HG03442 (cell line): ENCODE results near the gene NCKAP5L.
A peak's percentile ranks its signal among the peaks of the same experiment; 100 is the strongest.
"Not testable (repeated sequence)": the region's sequence is repeated elsewhere in the genome, so short reads cannot be mapped to it uniquely, and the experiment has no call there.

Experiments
- ATAC-seq: cut with Tn5 transposase; IDR thresholded peaks from one replicate; pipeline ENCODE4 v1.9.1; 2021; ENCODE audit warnings: mild to moderate bottlenecking, moderate library complexity; ENCODE audit not compliant: unreplicated experiment

NCKAP5L gene

GRCh38 chr12:49865109-49865781, 37.0 kb upstream of the NCKAP5L start:
- ATAC-seq, result no peak

DNA sequence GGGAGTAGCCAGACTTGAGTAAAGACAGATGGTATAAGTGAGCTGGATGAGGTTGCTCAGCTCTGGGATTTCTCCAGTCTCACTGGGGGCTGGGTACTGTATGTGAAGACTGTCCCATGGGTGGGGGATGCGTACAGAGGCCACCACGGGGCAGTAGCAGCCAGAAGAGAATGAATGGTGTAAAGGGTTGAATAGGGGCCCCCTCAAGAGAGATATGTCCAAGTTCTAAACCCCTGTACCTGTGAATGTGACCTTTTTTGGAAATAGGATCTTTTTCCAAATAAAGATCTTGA, 36.5 kb upstream of the NCKAP5L start:
- ATAC-seq, result no peak

DNA sequence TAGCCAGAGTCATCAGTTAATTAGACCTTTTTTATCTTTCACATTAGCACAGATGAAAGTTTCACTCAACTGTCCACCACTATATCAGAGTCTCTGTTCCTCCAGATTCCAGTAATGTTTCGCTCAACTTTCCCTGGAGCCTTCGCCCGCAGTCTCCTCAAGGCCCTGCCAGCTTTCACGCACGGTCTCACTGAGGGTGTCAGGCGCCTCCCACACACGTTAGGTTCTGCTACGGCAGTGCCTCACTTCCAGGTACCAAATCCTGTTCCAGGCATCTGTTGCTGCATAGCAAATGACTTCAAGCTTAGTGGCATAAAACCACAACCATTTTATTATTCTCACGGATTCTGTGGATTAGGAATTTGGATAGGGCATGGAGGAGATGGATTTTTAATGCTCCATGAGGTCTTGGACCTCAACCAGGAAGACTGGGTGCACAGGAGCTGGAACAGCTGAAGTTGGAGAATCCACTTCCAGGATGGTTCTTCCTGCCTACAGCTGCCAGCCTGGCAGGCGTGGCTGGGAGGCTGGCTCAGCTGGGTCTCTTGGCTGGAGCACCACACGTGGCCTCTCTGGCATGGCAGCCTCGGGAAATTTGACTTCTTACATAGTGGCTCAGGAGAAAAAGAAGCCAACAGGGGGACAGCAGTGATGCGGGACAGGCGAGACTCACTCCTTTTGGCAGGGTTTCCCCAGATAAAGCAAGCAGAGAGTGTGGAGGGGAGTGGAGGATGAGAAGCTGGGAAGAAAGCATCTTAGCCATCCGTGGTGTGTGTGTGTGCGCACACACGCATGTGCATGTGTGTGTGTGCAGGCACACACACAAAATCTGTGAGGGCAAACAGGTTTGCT, 36.0 kb upstream of the NCKAP5L start:
- ATAC-seq, result no peak

DNA sequence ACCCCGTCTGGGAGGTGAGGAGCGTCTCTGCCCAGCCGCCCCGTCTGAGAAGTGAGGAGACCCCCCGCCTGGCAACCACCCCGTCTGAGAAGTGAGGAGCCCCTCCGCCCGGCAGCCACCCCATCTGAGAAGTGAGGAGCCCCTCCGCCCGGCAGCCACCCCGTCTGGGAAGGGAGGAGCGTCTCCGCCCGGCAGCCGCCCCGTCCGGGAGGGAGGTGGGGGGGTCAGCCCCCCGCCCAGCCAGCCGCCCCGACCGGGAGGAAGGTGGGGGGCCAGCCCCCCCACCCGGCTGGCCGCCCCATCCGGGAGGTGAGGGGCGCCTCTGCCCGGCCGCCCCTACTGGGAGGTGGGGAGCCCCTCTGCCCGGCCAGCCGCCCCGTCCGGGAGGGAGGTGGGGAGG, 32.7 kb upstream of the NCKAP5L start:
- ATAC-seq, result not testable (repeated sequence)

DNA sequence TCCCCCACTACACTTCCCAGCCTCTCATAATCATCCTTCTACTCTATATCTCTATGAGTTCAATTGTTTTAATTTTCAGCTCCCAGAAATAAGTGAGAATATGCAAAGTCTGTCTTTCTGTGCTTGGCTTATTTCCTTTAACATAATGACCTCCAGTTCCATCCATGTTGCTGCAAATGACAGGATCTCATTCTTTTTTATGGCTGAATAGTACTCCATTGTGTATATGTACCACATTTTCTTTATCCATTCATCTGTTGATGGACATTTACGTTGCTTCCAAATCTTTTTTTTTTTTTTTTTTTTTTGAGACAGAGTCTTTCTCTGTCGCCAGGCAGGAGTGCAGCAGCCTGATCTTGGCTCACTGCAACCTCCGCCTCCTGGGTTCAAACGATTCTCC, 27.7 kb upstream of the NCKAP5L start:
- ATAC-seq, result not testable (repeated sequence)

DNA sequence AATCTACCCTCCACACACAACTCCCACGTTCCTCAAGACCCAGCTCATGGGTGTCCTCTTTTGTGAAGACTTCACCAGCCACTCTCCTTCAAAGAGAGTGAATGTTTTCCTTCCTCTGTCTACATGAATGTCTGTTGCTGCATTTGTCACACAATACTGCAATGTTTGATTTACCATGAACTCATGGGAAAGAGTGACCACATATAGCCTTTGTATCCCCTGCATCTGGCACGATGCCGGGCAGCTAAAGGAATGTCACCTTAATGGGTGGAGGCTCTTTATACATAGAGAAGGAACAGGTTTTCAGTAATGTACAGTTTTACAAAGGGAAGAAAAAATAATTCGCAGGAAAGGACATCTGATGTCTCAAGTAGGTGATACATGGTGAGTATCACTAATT, 26.8 kb upstream of the NCKAP5L start:
- no peak for ATAC-seq

DNA sequence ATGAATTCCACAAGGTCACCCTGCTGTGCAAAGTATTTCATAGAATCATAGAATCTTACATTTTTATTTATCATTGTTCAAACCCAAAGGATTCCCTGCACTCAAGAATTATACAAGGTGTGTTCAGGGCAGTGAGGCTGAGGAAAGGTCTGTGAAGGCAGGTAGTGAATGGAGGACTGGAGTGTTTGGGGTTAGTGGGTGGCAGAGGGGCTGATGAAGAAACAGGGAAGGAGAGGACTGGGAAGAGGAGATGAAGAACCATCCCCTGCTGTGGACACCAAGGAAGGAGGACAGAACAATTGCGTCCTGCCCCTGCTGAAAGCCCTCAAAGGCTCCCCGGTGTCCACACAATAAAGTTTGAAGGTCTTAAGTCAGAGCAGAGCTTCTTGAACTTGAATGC, 25.5 kb upstream of the NCKAP5L start:
- no peak for ATAC-seq

DNA sequence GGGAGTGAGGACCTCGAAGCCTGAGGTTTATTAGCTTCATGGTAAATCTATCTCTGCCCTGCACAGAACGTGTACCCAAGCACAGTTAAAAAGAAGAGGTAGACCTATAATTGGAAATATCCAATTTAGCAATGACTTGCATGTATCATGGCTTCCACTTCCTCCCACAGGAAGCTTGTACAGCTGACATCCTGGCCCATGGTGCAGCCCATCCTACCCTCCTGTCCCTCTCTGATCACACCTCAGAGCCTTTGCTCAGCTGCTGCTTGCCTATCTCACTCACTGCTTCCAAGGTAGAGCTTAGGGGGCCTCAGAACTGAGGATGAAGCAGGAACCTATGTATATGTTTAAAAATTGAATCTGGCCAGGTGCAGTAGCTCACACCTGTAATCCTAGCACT, 18.9 kb upstream of the NCKAP5L start:
- no peak for ATAC-seq

DNA sequence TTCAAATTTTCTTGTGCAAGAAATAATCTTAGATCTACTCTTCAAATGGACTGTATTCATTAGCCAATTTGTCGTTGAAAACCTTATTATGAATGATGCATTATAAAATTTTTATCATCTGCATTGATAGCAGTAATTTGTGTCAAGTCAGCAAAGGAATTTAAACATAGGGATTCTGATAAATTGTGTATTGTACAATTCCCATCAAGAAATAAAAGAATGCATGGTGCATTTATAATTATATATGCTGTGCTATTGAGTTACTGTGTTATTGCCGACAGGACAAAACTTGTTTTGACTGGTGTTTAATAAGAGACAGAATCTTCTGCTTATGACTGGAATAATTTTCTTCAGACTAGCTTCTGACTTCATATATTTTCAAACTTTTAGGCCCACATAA, 17.8 kb upstream of the NCKAP5L start:
- no peak for ATAC-seq

GRCh38 chr12:49843876-49844437, 15.7 kb upstream of the NCKAP5L start:
- no peak for ATAC-seq

DNA sequence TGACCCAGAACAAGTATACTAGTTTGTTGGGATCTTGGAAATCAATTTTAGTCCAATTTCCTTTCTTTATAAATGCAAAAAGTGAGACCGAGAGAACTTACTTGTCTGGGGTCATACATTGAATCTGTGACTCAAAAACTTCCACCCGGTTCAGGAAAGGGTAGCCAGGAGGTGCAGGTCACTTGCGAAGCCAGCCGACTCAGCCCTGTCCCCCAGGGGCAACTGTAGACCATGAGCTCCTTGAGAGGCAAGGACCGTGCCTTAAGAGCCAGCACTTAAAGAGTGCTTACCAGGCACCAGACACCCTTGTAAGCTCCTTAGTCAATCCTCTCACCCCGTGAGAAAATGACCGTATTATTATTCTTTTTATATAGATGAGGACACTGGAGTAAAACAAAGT, 15.2 kb upstream of the NCKAP5L start:
- ATAC-seq, result no peak

DNA sequence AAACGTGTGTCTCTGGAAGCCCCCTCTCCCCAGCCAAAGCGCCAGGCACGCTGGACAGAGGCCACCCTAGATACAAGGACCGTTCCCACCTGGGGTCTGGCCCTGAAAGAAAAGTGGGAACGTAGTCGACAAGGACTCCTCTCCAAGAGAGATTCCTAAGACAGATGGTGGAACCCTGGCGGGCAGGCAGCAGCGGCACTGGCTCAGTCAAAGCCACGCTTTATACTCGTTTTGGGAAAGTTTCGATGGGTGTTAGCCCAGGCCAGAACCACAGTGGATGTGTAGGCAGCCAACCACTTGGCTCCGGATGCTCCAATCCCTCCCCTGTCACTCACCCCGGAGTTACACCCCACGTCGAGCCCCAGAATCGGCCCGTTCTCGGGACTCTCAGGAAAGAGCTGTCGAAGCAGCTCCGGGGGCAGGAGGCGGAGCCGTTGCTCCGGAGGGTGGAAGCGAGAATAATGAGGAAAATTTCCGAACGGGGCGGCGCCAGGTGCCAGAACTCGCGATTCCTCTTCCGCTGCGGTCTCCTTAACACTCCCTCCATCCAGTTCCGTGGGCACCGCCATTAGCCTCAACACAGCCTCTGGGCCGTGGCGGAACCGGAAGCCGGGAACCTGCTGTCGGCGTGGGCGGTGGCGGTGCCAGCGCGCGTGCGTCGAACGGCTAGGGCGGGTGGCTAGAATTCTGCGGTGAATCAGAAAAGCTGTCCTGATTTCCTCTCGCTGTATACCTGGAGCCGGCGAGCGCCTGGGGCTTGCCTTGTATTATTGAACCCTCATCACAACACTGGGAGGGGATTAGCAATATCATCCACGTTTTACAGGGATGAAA, 14.5 kb upstream of the NCKAP5L start, which contains the start of gene BCDIN3D:
Gene BCDIN3D (minus strand): TSS at position 588 of the 834 bp plus-strand sequence. CDS start 19 bp downstream, at position 569.
- ATAC-seq, result peak; percentile 83

- ATAC-seq, result no peak
Measured at GRCh38 chr12:49838973-49839633, 10.9 kb upstream of the NCKAP5L start.

- no peak for ATAC-seq
Measured at GRCh38 chr12:49832836-49833421, 4.7 kb upstream of the NCKAP5L start.

DNA sequence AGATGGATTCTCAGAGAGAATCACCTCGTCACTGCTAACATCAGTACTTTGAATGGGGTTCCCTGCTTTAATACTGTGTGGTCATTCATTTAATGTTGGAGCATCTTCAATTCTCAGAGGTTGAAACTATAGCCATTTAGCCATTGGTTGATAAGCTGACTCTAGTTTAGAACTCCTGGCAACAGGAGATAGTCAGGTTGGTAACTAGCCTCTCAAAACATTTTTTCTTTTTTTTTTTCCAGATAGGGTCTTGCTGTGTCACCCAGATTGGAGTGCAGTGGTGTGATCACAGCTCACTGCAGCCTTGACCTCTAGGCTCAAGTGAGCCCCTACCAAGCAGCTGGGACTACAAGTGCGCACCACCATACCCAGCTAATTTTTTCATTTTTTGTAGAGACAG, 3.5 kb upstream of the NCKAP5L start:
- ATAC-seq, result no peak

DNA sequence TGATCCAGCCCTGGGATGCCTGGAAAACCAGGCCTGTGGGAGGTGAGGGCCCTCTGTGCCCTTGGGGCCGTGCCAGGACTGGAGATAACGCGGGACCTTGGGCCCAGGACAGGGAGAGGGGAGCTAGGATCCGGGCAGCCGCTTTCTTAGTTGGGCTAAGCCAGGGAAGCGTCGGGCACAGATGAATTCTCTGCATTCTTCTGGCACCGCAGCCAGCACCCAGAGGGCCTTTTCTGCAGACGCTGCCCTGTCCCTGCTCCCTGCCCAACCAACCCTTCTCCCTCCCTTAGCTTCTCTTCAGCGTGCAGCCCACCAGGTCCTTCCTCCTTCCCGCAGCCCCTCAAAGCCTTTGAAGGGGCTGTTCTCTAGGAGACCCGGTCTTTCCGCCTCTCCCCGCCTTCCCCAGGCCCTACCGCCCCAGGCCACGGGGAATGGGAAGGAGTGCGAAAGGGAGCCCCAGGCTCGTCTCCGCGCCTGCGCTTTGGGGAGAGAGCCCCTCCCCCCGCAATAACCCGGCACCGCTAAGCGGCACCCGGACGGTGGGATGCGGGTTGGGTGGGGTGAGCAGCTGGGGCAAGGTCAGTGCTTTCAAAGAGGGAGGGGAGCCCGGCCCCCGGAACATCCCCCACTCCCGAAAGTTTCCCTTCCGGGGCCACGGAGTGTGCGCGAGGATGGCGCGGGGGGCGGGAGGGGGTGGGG, 663 bp downstream of the NCKAP5L start:
- ATAC-seq, result no peak

GRCh38 chr12:49827051-49827400, 1.2 kb downstream of the NCKAP5L start:
- no peak for ATAC-seq

- no peak for ATAC-seq
Measured at GRCh38 chr12:49825971-49826421, 2.2 kb downstream of the NCKAP5L start.

DNA sequence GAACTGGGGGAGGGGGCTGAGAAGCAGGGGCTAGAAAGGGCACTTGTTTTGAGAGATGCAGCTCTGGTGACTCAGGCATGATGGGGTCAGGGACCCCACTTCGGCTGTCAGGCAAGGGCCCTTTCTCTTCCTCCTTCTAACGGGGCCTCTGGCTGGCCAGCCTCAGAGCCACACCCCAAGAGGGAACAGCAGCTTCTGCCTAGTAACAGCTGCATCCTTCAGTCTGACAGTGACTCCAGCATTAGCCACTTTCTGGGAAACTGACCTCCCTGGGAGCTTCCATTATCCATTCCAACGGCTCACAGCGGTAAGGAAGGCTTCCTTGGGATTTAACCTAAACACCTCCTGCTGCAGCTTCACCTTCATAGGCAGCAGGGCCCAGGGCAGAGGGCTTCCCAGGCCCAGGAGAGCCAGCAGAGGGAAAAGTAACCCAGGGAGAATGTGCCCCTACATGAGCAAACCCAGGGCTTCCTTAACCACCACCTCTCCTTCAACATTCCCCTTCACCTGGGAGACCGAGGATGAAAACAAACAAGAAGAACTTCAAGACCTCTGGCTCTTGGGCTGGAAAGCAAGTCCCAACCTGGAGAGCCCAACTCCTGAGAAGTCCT, 2.7 kb downstream of the NCKAP5L start:
- no peak for ATAC-seq
